Adrenal gland (tissue), 12 donors: ENCODE results near the gene AQP3. TPM values are rescaled to one million over a fixed set of nuclear protein-coding genes. Genes with fewer than 3 reads are reported as not detected.

ENCODE experiments used
- DNase-seq, 7 donors: peaks; one replicate each; pipeline ENCODE4 v3.0.0-alpha.2; 2019 to 2020
- H3K27ac ChIP-seq, 5 donors: fragments of 200-600 bp; sonication (generic) in 4 of 5; 1 replicate in 3 of 5; 2 replicates in 2 of 5; pipeline versions ENCODE4 v1.5.1 to v1.8.0; 2016 to 2020; ENCODE audit warnings: mild to moderate bottlenecking in 1 of 5
- H3K27me3 ChIP-seq: fragments of 200-600 bp; 2 replicates; pipeline ENCODE4 v1.8.0; 2021
- H3K36me3 ChIP-seq, 2 donors: fragments of 200-600 bp; replicated peaks in 1 of 2; 1 replicate in 1 of 2; 2 replicates in 1 of 2; pipeline versions ENCODE4 v1.5.1 to v1.8.0; 2018 to 2022
- H3K4me1 ChIP-seq, 2 donors: fragments of 200-600 bp; replicated peaks in 1 of 2; 1 replicate in 1 of 2; 2 replicates in 1 of 2; pipeline versions ENCODE4 v1.5.1 to v1.8.0; 2018 to 2021
- H3K4me3 ChIP-seq, 4 donors: fragments of 200-600 bp; sonication (generic) in 3 of 4; one replicate each; pipeline ENCODE4 v1.5.1; 2016 to 2018
- H3K9me3 ChIP-seq, 3 donors: fragments of 200-600 bp; sonication (generic) in 1 of 3; replicated peaks in 1 of 3; 1 replicate in 2 of 3; 2 replicates in 1 of 3; pipeline versions ENCODE4 v1.5.1 to v1.8.0; 2016 to 2021
- POLR2A ChIP-seq, 2 donors: fragments of 450-650 bp; IDR thresholded peaks; one replicate each; pipeline ENCODE4 v1.6.1; 2017; ENCODE audit warnings: antibody characterized with exemption in 2 of 2, mild to moderate bottlenecking in 2 of 2, moderate library complexity in 1 of 2
- WGBS, 4 donors: extraction: QIAGEN DNeasy Blood & Tissue Kit in 2 of 4; methylation state at CpG; one replicate each; pipeline versions ENCODE4 v1.1.5 to v1.1.7; 2013 to 2017; 5-methylcytosine and 5-hydroxymethylcytosine counted together
- intact Hi-C, 2 donors: fragments of 100-400 bp; cut with DNase I; formaldehyde crosslinking; loops; one replicate each; pipeline versions ENCODE4 v1.14.1 to v1.15.0; 2022 to 2023
- polyA plus RNA-seq, 3 donors: library from polyadenylated mRNA; stranded (reverse); fragments of 200-250 nt in 2 of 3; fragments of 350-450 nt in 1 of 3; fragmentation: Illumina TruSeq in 1 of 3; extraction: RNeasy Lipid Tissue Mini Kit (QIAGEN cat#74804) in 1 of 3; gene quantifications; one replicate each; pipeline ENCODE4 v1.2.3, GENCODE V29; 2013 to 2014
- total RNA-seq, 9 donors: library from RNA; depleted of rRNA in 4 of 9; stranded (reverse); fragments of >200 nt in 4 of 9; fragments of 120-200 nt in 1 of 9; fragmentation: NEBNext Ultra II Directional in 1 of 9; extraction: Animal tissue kit (Norgen Biotek cat#: 25700) in 1 of 9; gene quantifications; one replicate each; pipeline versions ENCODE4 v1.1.0 to v1.2.4, GENCODE V29; 2013 to 2023
- TF ChIP-seq, protein P1 (sequence below), 6 experiments: fragments of 450-650 bp in 4 of 6; fragments of 200-600 bp in 2 of 6; sonication (generic) in 1 of 6; IDR thresholded peaks; 1 replicate in 5 of 6; 2 replicates in 1 of 6; pipeline versions ENCODE4 v1.5.1 to v1.8.0; 2016 to 2021; ENCODE audit warnings: antibody characterized with exemption in 6 of 6, mild to moderate bottlenecking in 2 of 6, moderate library complexity in 1 of 6
- donor health status: healthy with polysubstance abuse.
- donor health status: Bipolar disorder and iron deficiency.
- donor health status: DM: yes; HTN: yes; CAD: no.
- donor health status: DM: no; HTN: no; CAD: no.
- donor health status: DM: no; HTN: no; CAD: no.
- donor health status: DM: yes; HTN: yes; CAD: no.

The AQP3 gene
- total and polyA plus RNA-seq, 12 donors: 0.88 to 17.9 (median 2.3) TPM

DNA sequence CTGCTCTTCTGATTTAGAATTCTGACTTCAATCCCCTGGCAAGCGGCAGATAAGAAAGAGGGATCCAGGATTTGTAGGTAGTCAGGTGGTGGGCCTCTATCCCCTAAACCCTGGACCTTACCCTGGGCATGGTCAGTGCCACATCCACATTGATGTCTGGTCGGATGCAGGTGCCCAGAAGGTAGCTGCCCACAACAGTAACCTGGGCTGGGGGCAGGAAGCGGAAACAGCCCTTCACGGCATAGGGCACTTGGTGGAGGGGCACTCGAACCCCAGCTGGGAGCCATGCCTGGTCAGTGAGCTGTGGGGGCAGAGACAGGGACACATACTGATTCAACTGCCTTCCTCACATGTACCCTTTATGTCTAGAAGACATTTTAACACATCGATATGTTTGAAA lies 22.5 kb upstream of the AQP3 start:
- TF ChIP-seq, protein P1, sequence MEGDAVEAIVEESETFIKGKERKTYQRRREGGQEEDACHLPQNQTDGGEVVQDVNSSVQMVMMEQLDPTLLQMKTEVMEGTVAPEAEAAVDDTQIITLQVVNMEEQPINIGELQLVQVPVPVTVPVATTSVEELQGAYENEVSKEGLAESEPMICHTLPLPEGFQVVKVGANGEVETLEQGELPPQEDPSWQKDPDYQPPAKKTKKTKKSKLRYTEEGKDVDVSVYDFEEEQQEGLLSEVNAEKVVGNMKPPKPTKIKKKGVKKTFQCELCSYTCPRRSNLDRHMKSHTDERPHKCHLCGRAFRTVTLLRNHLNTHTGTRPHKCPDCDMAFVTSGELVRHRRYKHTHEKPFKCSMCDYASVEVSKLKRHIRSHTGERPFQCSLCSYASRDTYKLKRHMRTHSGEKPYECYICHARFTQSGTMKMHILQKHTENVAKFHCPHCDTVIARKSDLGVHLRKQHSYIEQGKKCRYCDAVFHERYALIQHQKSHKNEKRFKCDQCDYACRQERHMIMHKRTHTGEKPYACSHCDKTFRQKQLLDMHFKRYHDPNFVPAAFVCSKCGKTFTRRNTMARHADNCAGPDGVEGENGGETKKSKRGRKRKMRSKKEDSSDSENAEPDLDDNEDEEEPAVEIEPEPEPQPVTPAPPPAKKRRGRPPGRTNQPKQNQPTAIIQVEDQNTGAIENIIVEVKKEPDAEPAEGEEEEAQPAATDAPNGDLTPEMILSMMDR (IDR thresholded peaks at IDR 0.05): no peak
- TF ChIP-seq POLR2A (IDR thresholded peaks at IDR 0.05): no peak
- H3K9me3 ChIP-seq: no peaks in the 10 kb centered on the region
- no peak overlapping the region for H3K4me3 ChIP-seq
- intact Hi-C loops: loop anchor here (5.0 to 10.0 kb wide), 3 partner anchors 95 to 188 kb away; no protein-coding TSS in a partner anchor
- WGBS, 4 donors: 87 to 100% (median 91%) methylated on average over 3 to 6 of the region's 6 CpGs
- peak in 1 of 7 donors; percentile 12 for DNase-seq
- no peaks in the 10 kb centered on the region for H3K27me3 ChIP-seq
- H3K36me3 ChIP-seq: peaks cover 0 to 72% of the 10 kb centered on the region in 2 donors
- no peak overlapping the region for H3K27ac ChIP-seq
- H3K4me1 ChIP-seq: peaks cover 12 to 17% of the 10 kb centered on the region in 2 donors

DNA sequence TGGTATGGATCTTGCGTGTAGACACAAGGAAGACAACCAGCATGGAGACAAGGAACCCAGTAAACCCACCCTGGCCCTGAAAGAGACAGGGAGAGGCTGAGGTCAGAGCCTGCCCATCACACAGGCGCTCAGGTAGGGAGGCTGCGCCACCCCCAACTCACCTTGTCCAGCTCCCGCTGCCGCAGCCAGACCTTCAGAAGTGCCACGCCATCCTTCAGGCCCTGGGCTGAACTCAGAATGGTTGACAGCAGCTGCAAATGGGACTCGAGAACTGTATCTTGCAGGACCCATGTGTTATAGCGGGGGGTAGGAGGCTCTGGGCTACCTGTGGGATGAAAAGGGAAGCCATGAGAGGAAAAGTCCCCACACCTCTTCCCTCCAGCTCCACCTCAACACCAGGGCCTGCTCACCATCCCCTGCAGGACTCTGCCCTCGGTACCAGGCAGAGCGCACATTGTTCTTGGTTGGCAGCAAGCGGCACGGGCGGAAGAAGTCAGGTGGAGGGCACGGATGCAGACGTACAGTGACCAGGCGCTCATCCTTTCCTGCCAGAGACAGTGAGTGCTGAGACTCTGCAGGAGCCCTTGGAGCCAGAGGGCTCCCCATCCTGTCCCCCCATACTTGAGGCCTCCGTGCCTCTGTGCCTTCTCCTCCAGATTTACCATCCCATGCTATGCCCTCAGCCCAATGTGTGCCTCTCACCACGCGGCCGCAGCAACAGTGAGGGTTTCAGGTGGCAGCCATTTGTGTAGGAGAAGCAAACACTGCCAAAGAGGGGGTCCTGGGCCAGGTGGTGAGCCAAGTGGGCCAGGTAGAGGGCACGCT lies 21.6 kb upstream of the AQP3 start:
- WGBS, 4 donors: 92 to 96% (median 94%) methylated on average over 15 to 21 of the region's 21 CpGs
- DNase-seq: no peak
- TF ChIP-seq, protein P1 (IDR thresholded peaks at IDR 0.05): no peak
- no peak for TF ChIP-seq POLR2A (IDR thresholded peaks at IDR 0.05)
- H3K27me3 ChIP-seq: no peaks in the 10 kb centered on the region
- H3K9me3 ChIP-seq: no peaks in the 10 kb centered on the region
- H3K27ac ChIP-seq: no peak overlapping the region
- H3K36me3 ChIP-seq: peaks cover 0 to 81% of the 10 kb centered on the region in 2 donors
- intact Hi-C loops: loop anchor here (5.0 to 10.0 kb wide), 3 partner anchors 94 to 187 kb away; no protein-coding TSS in a partner anchor
- H3K4me1 ChIP-seq: peaks cover 12 to 13% of the 10 kb centered on the region in 2 donors
- no peak overlapping the region for H3K4me3 ChIP-seq

DNA sequence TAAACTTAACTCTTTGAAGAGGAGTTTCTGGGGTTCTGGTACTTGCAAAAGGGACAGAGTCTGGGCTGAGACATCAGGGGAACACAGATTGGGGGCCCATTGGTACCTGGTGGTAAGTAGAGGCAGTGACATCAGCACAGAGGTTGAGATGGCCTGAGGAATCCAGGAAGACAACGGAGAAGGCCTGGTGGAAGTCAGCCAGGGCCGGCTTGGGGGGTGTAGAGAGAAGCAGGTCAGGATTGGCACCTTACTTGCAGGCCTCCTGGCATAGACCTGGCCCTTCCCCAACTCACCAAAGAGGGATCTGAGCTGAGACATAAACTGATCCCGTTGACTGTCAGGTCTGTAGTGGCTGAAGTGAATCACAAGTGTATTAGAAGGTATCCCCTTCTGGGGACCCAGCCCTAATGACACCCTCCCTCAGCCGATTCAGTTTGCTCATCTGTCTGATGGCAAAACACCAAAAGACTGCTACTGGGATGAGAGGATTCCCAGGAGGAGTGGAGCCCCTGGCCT lies 20.9 kb upstream of the AQP3 start:
- Histone ChIP-seq H3K36me3 (peaks cover 0 to 89% of the 10 kb centered on the region in 2 donors), H3K27ac (no peak overlapping the region), H3K27me3 (no peaks in the 10 kb centered on the region), H3K4me1 (peaks cover 11 to 12% of the 10 kb centered on the region in 2 donors), H3K4me3 (no peak overlapping the region), H3K9me3 (no peaks in the 10 kb centered on the region)
- intact Hi-C loops: loop anchor here (5.0 to 10.0 kb wide), 3 partner anchors 93 to 186 kb away; no protein-coding TSS in a partner anchor
- DNase-seq: no peak
- WGBS, 4 donors: 71 to 88% (median 80%) methylated on average over 2 to 4 of the region's 4 CpGs
- TF ChIP-seq POLR2A (IDR thresholded peaks at IDR 0.05): no peak
- TF ChIP-seq, protein P1 (IDR thresholded peaks at IDR 0.05): no peak

DNA sequence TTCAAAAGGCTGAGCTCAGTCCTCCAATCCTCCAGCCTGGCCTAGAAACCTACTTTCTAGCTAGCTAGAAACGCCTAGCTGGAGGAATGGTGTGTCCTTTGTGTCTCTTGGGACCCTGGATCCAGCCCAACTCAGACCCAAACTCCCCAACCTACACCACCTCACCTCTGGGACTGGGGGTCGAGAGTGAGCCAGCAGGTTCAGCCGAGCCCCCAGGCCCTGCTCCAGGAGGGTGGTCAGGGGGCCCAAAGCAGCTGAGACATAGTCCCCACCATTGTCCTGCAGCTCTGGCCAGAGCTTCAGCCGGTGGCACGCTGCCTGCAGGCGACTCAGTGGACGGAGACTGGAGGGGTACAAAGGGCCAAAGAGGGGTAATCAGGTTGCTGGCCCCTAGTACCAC lies 20.1 kb upstream of the AQP3 start:
- no peak overlapping the region for H3K4me3 ChIP-seq
- peaks cover 4 to 5% of the 10 kb centered on the region in 2 donors for H3K4me1 ChIP-seq
- 63 to 88% (median 84%) methylated on average over 4 to 7 of the region's 7 CpGs for WGBS, 4 donors
- H3K27ac ChIP-seq: no peak overlapping the region
- intact Hi-C loops: loop anchor here (5.0 to 10.0 kb wide), 3 partner anchors 93 to 185 kb away; no protein-coding TSS in a partner anchor
- no peak for DNase-seq
- peaks cover 0 to 96% of the 10 kb centered on the region in 2 donors for H3K36me3 ChIP-seq
- H3K27me3 ChIP-seq: no peaks in the 10 kb centered on the region
- TF ChIP-seq, protein P1 (IDR thresholded peaks at IDR 0.05): no peak
- no peak for TF ChIP-seq POLR2A (IDR thresholded peaks at IDR 0.05)
- H3K9me3 ChIP-seq: no peaks in the 10 kb centered on the region
